HL-60 (cell line): ENCODE measurements around the gene THSD7A.

Experiments used
- DNase-seq, 2 experiments: peaks; one replicate each; pipeline ENCODE4 v3.0.0-alpha.2; 2010 to 2020; ENCODE audit warnings: low read depth in 1 of 2, low spot score in 1 of 2
- H3K27ac ChIP-seq: fragments of 250-450 bp; sonication (Bioruptor Pico); replicated peaks from 2 replicates; pipeline ENCODE4 v1.5.1; 2020; ENCODE audit warnings: mild to moderate bottlenecking, moderate library complexity
- H3K27me3 ChIP-seq: fragments of 250-450 bp; sonication (Bioruptor Pico); 2 replicates; pipeline ENCODE4 v1.5.1; 2021; ENCODE audit warnings: mild to moderate bottlenecking, moderate library complexity; ENCODE audit not compliant: insufficient read depth, poor library complexity, severe bottlenecking
- H3K4me3 ChIP-seq: replicated peaks from 2 replicates; pipeline ENCODE4 v1.5.1; 2011; ENCODE audit warnings: mild to moderate bottlenecking, control low read depth, low read length; ENCODE audit not compliant: insufficient read depth
- CTCF ChIP-seq: IDR thresholded peaks from one replicate; pipeline ENCODE4 v1.5.1; 2011; ENCODE audit warnings: low read length, control low read depth, inconsistent platforms; ENCODE audit not compliant: insufficient read depth
- GABPA ChIP-seq: IDR thresholded peaks from 2 replicates; pipeline ENCODE4 v1.6.1; 2012; ENCODE audit warnings: low read depth
- POLR2AphosphoS5 ChIP-seq: IDR thresholded peaks from 2 replicates; pipeline ENCODE4 v1.6.1; 2012; ENCODE audit warnings: low read depth
- REST ChIP-seq: IDR thresholded peaks from 2 replicates; pipeline ENCODE4 v1.6.1; 2012; ENCODE audit warnings: low read depth; ENCODE audit not compliant: insufficient replicate concordance
- SPI1 ChIP-seq: IDR thresholded peaks from 2 replicates; pipeline ENCODE4 v1.6.1; 2012; ENCODE audit warnings: low read depth, mild to moderate bottlenecking, borderline replicate concordance

The THSD7A gene

GRCh38 chr7:11486271-11486670, 345.7 kb downstream of the THSD7A start:
- TF ChIP-seq SPI1 = no peak
- TF ChIP-seq POLR2AphosphoS5 = no peak
- TF ChIP-seq REST = no peak
- no peak for TF ChIP-seq GABPA
- no peak for TF ChIP-seq CTCF
- Histone ChIP-seq H3K27me3 (no peaks in the 10 kb centered on the region), H3K27ac (no peak overlapping the region), H3K4me3 (no peak overlapping the region)
- DNase-seq = no peak

GRCh38 chr7:11485636-11486035, 346.4 kb downstream of the THSD7A start:
- DNase-seq = no peak
- TF ChIP-seq CTCF = no peak
- no peak for TF ChIP-seq SPI1
- no peak for TF ChIP-seq REST
- no peak for TF ChIP-seq GABPA
- TF ChIP-seq POLR2AphosphoS5 = no peak
- Histone ChIP-seq H3K27me3 (no peaks in the 10 kb centered on the region), H3K27ac (no peak overlapping the region), H3K4me3 (no peak overlapping the region)

- Histone ChIP-seq H3K27ac (no peak overlapping the region), H3K27me3 (no peaks in the 10 kb centered on the region), H3K4me3 (no peak overlapping the region)
- DNase-seq = no peak
- TF ChIP-seq GABPA (no peak), REST (no peak), SPI1 (no peak), POLR2AphosphoS5 (no peak), CTCF (no peak)
Observed at GRCh38 chr7:11480143-11480542, 351.9 kb downstream of the THSD7A start.
